Measurements from ENCODE around the gene STK32A.

DNA sequence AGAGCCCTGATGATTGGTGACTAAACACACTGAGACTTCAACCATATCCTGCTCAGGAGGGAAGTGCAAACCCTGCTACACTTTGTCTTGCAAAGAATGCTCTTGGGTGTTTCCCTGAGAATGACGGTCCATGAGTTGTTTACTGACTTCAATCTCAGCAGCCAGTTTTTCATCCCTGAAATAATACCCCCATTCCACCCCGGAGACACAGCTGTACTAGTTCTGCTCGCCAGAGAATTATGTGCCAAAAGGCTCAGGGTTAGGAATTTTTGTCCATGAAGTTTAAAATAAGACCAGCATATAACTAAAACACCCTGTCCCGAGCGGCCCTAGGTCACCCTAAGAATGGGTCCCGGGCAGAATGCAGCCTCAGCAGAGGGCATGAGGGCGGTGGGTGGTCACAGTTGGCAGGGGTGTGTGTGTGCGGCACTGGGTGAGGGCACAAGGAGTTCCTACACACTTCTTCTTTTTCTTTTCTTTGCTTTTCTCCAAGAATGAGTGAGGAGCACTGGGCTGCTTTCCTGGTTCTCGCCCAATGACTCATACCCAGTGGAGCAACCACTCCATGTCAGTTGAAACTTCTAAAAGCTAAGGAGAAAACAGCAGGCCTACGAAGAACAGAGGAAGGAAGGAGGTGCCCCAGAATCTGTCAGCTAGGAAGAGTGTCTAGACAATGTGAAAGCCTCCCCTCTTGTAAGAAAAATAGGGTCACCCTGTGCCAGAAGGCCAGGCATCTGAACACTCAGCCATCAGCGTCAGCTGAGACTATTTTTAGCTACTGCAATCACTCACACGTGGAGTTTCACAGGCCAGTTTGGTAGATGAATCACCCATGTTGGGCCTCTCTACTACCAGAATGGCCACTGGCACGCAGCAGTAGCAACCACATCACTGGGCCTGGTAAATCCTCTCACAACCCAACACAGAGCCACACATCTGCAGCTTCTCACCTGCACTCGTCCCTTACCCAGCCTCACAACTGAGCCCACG lies 169.1 kb downstream of the STK32A start:
- TF ChIP-seq, protein P1, sequence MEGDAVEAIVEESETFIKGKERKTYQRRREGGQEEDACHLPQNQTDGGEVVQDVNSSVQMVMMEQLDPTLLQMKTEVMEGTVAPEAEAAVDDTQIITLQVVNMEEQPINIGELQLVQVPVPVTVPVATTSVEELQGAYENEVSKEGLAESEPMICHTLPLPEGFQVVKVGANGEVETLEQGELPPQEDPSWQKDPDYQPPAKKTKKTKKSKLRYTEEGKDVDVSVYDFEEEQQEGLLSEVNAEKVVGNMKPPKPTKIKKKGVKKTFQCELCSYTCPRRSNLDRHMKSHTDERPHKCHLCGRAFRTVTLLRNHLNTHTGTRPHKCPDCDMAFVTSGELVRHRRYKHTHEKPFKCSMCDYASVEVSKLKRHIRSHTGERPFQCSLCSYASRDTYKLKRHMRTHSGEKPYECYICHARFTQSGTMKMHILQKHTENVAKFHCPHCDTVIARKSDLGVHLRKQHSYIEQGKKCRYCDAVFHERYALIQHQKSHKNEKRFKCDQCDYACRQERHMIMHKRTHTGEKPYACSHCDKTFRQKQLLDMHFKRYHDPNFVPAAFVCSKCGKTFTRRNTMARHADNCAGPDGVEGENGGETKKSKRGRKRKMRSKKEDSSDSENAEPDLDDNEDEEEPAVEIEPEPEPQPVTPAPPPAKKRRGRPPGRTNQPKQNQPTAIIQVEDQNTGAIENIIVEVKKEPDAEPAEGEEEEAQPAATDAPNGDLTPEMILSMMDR (IDR thresholded peaks at IDR 0.05; ENCODE audit: borderline replicate concordance, extremely low read depth, low read length, poor library complexity, severe bottlenecking) = no peak
- no peak for TF ChIP-seq EZH2 (IDR thresholded peaks at IDR 0.05; ENCODE audit: borderline replicate concordance, low read depth, low read length, severe bottlenecking)

Data from DND-41 (cell line).